Measurements from ENCODE around the gene EXOC2. TPM values are rescaled to one million over a fixed set of nuclear protein-coding genes. Genes with fewer than 3 reads are reported as not detected.

Gene EXOC2
- total RNA-seq, 1 donor from 2014 or later: 44.4 TPM

DNA sequence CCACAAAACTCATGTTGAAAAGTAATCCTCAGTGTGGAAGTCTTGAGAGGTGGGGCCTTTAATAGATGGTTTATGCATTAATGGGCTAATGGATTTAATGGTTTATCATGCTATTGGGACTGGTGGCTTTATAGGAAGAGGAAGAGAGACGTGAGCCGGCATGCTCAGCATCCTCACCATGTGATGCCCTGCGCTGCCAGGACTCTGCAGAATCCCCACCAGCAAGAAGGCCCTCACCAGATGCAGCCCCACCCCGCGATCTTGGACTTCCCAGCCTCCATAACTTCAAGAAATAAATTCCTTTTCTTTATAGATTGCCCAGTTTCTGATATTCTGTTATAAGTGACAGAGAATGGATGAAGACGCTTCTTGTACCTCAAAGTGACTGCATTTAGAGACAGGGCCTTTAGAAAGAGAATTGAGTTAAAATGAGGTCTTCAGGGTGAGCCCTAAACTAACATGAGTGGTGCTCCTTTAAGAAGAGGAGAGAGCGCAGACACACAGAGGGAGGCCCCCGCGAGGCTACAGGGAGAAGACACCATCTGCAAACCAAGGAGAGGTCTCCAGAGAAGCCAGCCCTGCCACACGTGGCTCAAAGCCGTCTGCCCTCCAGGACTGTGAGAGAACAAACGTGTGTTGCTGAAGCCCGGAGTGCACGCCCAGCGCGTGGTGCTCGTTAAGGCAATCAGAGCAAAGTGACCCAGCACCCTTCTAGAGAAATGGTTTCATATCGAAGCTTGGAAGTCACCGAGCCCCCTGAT lies 244.5 kb downstream of the EXOC2 start:
- peaks cover 5% of the 10 kb centered on the region for H3K27me3 ChIP-seq (ENCODE audit: insufficient read depth, low read length)
- no peak for FAIRE-seq
- DNase-seq (ENCODE audit: low read depth): no peak

DNA sequence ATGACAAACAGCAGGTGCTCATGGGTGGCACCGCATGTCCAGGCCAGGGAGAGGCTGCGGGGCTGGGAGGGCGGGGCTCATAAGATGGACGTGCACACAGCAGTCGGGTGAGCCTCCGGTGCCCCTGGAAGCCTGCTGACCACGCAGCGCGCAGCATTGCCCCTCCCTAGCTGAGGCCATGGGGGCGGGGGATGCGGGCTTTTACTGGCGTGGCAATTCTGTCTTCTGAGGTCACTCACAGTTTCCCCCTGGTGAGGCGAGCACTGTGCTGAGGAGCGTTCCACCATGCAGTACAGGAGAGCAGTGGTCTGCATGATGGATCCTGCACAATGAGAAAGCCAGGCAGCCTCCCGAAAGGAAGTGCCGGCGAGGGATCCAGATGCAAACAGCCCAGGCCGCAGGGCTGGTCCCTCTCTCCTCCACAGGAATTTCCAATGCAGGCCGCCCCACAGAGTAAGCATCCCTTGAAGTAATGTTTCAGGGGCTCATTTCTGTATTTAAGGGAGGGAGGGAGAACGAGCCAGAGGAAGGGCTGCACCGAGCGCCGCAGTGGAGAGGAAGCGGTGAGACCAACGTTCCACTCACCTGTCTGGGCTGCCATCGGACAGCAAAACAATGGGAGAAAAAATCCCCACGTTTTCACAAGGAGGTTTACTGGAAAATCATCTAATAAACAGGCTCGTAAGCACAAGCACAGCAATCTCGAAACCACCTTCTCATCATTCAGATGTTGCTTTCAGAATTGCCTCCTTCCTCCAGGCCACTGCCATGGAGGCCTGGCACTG lies 245.4 kb downstream of the EXOC2 start:
- no peak for DNase-seq (ENCODE audit: low read depth)
- no peak overlapping the region for H3K27ac ChIP-seq (ENCODE audit: low read depth, low read length)
- H3K27ac Mint-ChIP-seq (ENCODE audit: unreplicated experiment): no peak overlapping the region
- no peaks in the 10 kb centered on the region for H3K36me3 ChIP-seq (ENCODE audit: insufficient read depth, low read length)
- TF ChIP-seq, protein P1, sequence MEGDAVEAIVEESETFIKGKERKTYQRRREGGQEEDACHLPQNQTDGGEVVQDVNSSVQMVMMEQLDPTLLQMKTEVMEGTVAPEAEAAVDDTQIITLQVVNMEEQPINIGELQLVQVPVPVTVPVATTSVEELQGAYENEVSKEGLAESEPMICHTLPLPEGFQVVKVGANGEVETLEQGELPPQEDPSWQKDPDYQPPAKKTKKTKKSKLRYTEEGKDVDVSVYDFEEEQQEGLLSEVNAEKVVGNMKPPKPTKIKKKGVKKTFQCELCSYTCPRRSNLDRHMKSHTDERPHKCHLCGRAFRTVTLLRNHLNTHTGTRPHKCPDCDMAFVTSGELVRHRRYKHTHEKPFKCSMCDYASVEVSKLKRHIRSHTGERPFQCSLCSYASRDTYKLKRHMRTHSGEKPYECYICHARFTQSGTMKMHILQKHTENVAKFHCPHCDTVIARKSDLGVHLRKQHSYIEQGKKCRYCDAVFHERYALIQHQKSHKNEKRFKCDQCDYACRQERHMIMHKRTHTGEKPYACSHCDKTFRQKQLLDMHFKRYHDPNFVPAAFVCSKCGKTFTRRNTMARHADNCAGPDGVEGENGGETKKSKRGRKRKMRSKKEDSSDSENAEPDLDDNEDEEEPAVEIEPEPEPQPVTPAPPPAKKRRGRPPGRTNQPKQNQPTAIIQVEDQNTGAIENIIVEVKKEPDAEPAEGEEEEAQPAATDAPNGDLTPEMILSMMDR (IDR thresholded peaks at IDR 0.05; ENCODE audit: insufficient read depth, low read depth, low read length): no peak
- no peak for TF ChIP-seq EZH2 (IDR thresholded peaks at IDR 0.05; ENCODE audit: insufficient read depth, low read length)
- no peak overlapping the region for H3K4me3 Mint-ChIP-seq (ENCODE audit: unreplicated experiment)
- H3K79me2 ChIP-seq (ENCODE audit: insufficient read depth, low read length): no peaks in the 10 kb centered on the region
- H3K9me3 Mint-ChIP-seq (ENCODE audit: unreplicated experiment): peaks cover 10% of the 10 kb centered on the region
- H4K20me1 ChIP-seq (ENCODE audit: insufficient read depth, low read length): no peaks in the 10 kb centered on the region
- H3K4me3 ChIP-seq (ENCODE audit: insufficient read depth, low read depth, low read length): no peak overlapping the region
- no peaks in the 10 kb centered on the region for H3K36me3 Mint-ChIP-seq (ENCODE audit: low read depth, unreplicated experiment)
- H3K27me3 Mint-ChIP-seq (ENCODE audit: low read depth, unreplicated experiment): peaks cover 34% of the 10 kb centered on the region
- no peak for FAIRE-seq
- no peak overlapping the region for H3K9ac ChIP-seq (ENCODE audit: low read length)
- H3K4me2 ChIP-seq (ENCODE audit: low read length): no peak overlapping the region
- peaks cover 2% of the 10 kb centered on the region for H3K27me3 ChIP-seq (ENCODE audit: insufficient read depth, low read length)
- H3K4me1 ChIP-seq (ENCODE audit: insufficient read depth, low read length): no peaks in the 10 kb centered on the region
- no peak overlapping the region for H2AFZ ChIP-seq (ENCODE audit: low read depth, low read length)
- H3K9me3 ChIP-seq (ENCODE audit: insufficient read depth, low read depth, low read length): peaks cover 7% of the 10 kb centered on the region
- H3K4me1 Mint-ChIP-seq (ENCODE audit: low read depth, unreplicated experiment): no peaks in the 10 kb centered on the region

More for the DNA sequence above, 244.5 kb downstream of the EXOC2 start:
- Mint-ChIP-seq H3K36me3 (ENCODE audit: low read depth, unreplicated experiment) (no peaks in the 10 kb centered on the region), H3K4me1 (ENCODE audit: low read depth, unreplicated experiment) (no peaks in the 10 kb centered on the region), H3K9me3 (ENCODE audit: unreplicated experiment) (peaks cover 10% of the 10 kb centered on the region), H3K4me3 (ENCODE audit: unreplicated experiment) (no peak overlapping the region), H3K27me3 (ENCODE audit: low read depth, unreplicated experiment) (peaks cover 30% of the 10 kb centered on the region), H3K27ac (ENCODE audit: unreplicated experiment) (no peak overlapping the region)
- no peak overlapping the region for H3K4me3 ChIP-seq (ENCODE audit: insufficient read depth, low read depth, low read length)
- no peak overlapping the region for H3K9ac ChIP-seq (ENCODE audit: low read length)
- H3K79me2 ChIP-seq (ENCODE audit: insufficient read depth, low read length): no peaks in the 10 kb centered on the region
- H3K4me1 ChIP-seq (ENCODE audit: insufficient read depth, low read length): no peaks in the 10 kb centered on the region
- H2AFZ ChIP-seq (ENCODE audit: low read depth, low read length): no peak overlapping the region
- no peaks in the 10 kb centered on the region for H4K20me1 ChIP-seq (ENCODE audit: insufficient read depth, low read length)
- no peak overlapping the region for H3K4me2 ChIP-seq (ENCODE audit: low read length)
- no peak for TF ChIP-seq EZH2 (IDR thresholded peaks at IDR 0.05; ENCODE audit: insufficient read depth, low read length)
- TF ChIP-seq, protein P1 (IDR thresholded peaks at IDR 0.05; ENCODE audit: insufficient read depth, low read depth, low read length): no peak
- peaks cover 7% of the 10 kb centered on the region for H3K9me3 ChIP-seq (ENCODE audit: insufficient read depth, low read depth, low read length)
- no peak overlapping the region for H3K27ac ChIP-seq (ENCODE audit: low read depth, low read length)
- H3K36me3 ChIP-seq (ENCODE audit: insufficient read depth, low read length): no peaks in the 10 kb centered on the region
